ENCODE measurements around the gene SUGCT. TPM values are rescaled to one million over a fixed set of nuclear protein-coding genes. Genes with fewer than 3 reads are reported as not detected.

SUGCT gene
- total and polyA plus RNA-seq, 2 experiments from 2014 or later, result 21.4 to 57.8 TPM

DNA sequence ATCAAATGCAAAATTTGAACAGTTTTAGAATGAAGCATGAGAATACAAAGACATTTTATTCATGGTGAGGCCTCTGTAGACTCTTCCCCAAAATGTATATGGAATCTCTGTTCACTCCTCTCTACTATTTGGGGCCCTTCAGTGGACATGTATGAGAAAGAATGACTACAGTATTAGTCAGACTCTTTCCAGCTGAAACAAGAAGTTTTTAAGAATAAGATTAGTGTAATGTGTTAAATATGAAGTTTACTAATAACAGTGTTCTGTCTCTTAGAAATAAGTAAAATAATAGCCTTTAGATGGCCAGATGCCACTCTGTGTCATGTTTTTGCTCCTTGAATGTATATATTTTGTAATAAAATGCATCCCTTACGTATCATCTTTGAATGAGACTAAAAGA is 585.6 kb downstream of the SUGCT start:
- no peak for TF ChIP-seq CTCF (IDR thresholded peaks at IDR 0.05; ENCODE audit: low read depth, low read length)

DNA sequence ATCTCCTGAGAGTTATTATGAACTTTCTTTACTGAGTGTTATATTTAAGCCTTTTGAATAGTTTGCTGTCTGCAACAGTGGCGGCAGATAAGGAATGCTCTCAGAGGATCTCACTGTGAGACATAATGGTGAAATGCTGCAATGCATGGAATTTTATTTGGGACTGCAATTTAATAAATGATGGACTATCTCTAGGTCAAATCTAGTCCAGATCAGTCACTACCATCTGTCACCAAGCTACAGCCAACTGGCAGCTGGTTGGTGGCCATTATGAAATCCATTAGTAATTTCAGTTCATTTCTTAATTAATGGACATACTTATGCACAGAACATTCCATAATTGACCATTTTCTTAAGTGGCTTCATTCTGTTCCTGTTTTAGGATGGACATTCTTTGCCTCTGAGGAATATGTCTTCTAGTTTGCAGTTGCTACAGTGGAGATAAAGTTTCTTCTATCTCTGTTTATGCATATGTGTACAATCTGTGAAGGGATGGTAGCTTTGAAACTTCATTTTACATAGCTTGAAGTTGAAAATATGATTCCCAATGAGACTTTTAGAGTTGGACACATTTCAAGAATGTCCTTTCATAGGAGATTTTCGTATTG is 586.6 kb downstream of the SUGCT start:
- Histone ChIP-seq H3K4me3 (no peak overlapping the region), H3K36me3 (no peaks in the 10 kb centered on the region), H3K27me3 (no peaks in the 10 kb centered on the region), H3K27ac (peak overlapping the region; percentile 74), H3K4me1 (ENCODE audit: low read depth) (peaks cover 38% of the 10 kb centered on the region), H3K9me3 (ENCODE audit: low read depth) (no peaks in the 10 kb centered on the region)
- no peak for DNase-seq (ENCODE audit: low read depth in 1 of 2, low spot score in 1 of 2)
- no peak for TF ChIP-seq CTCF (IDR thresholded peaks at IDR 0.05; ENCODE audit: low read depth, low read length)

More for the DNA sequence above, 585.6 kb downstream of the SUGCT start:
- Histone ChIP-seq H3K4me1 (ENCODE audit: low read depth) (peaks cover 44% of the 10 kb centered on the region), H3K27me3 (no peaks in the 10 kb centered on the region), H3K36me3 (no peaks in the 10 kb centered on the region), H3K27ac (peak overlapping the region; percentile 74), H3K9me3 (ENCODE audit: low read depth) (no peaks in the 10 kb centered on the region), H3K4me3 (no peak overlapping the region)
- no peak for DNase-seq (ENCODE audit: low read depth in 1 of 2, low spot score in 1 of 2)

DNA sequence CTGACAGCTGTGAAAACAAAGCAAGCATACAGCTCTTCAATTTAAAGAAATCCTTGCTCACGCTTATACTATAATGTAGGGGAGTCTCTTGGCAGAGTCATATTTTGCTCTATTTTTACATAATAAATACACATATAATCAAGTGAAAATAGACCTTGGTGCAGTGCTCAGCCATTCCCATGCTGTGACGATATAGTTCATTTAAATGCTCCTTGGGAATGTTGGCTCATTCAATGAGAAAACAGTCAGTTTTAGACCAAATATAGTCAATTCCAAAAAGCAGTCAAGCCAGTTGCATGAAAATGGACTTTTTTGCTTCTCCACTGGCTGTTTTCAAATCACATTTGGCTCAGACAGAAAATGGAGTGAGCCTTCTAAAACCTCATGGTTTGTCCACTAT is 587.4 kb downstream of the SUGCT start:
- H3K4me1 ChIP-seq (ENCODE audit: low read depth), result peaks cover 31% of the 10 kb centered on the region
- TF ChIP-seq CTCF (IDR thresholded peaks at IDR 0.05; ENCODE audit: low read depth, low read length), result no peak
- H3K9me3 ChIP-seq (ENCODE audit: low read depth), result no peaks in the 10 kb centered on the region
- no peak overlapping the region for H3K27ac ChIP-seq
- H3K4me3 ChIP-seq, result no peak overlapping the region
- H3K27me3 ChIP-seq, result no peaks in the 10 kb centered on the region
- no peak for DNase-seq (ENCODE audit: low read depth in 1 of 2, low spot score in 1 of 2)
- no peaks in the 10 kb centered on the region for H3K36me3 ChIP-seq

DNA sequence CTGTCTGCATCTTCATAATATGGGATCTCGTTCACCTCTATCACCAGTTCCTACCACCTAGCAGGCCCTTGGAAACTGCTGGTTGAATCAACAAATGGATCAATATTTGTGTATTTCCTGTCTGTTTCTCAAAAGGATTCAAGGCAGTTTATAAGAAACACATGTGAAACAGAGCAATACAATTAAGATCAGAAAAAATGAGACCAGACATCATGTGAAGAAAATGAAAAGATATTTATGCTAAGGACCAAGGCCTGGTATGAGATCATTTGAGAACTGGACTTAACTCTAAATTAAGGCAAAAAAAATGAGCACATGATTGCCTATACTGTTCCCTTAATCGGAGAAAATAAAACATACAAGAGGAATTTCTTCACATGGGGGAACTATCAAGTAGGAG is 589.0 kb downstream of the SUGCT start:
- no peak for DNase-seq (ENCODE audit: low read depth in 1 of 2, low spot score in 1 of 2)
- H3K4me1 ChIP-seq (ENCODE audit: low read depth), result peaks cover 22% of the 10 kb centered on the region
- no peak for TF ChIP-seq CTCF (IDR thresholded peaks at IDR 0.05; ENCODE audit: low read depth, low read length)
- no peaks in the 10 kb centered on the region for H3K9me3 ChIP-seq (ENCODE audit: low read depth)
- H3K27ac ChIP-seq, result no peak overlapping the region
- H3K4me3 ChIP-seq, result no peak overlapping the region
- no peaks in the 10 kb centered on the region for H3K36me3 ChIP-seq
- no peaks in the 10 kb centered on the region for H3K27me3 ChIP-seq

GRCh38 chr7:40726559-40726958 is 591.8 kb downstream of the SUGCT start:
- Histone ChIP-seq H3K36me3 (no peaks in the 10 kb centered on the region), H3K9me3 (ENCODE audit: low read depth) (no peaks in the 10 kb centered on the region), H3K4me1 (ENCODE audit: low read depth) (peaks cover 9% of the 10 kb centered on the region), H3K27me3 (no peaks in the 10 kb centered on the region), H3K4me3 (no peak overlapping the region), H3K27ac (no peak overlapping the region)
- no peak for TF ChIP-seq CTCF (IDR thresholded peaks at IDR 0.05; ENCODE audit: low read depth, low read length)
- no peak for DNase-seq (ENCODE audit: low read depth in 1 of 2, low spot score in 1 of 2)

Measured in cardiac muscle cell (in vitro differentiated cells and primary cell).